Measurements from ENCODE around the gene STX8.

STX8 gene

DNA sequence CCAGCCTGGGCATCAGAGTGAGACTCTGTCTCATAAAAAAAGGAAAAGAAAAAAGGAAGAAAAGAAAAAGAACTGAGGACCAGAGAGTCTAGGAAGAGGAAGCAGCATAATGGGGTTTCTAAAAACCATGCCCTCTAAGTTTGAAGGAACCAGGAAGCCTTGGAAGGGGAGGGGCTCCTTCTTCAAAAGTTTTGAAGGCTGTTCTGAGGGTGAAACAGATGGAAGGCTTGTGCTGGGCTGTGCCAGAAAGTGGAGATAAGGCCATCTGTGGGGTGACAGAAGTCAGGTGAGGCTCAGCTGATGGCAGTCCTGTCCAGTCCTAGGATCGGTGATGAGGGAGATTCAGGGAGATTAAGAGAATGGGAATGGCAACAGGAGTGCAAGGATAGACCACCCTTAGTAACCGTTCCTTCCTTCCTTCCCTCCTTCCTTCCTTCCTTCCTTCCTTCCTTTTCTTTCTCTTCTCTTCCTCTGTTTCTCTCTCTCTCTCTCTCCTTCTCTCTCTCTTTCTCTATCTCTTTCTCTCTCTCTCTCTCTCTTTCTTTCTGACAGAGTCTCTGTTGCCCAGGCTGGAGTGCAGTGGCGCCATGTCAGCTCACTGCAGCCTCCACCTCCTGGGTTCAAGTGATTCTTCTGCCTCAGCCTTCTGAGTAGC, 371.7 kb downstream of the STX8 start:
- no peak for DNase-seq

DNA sequence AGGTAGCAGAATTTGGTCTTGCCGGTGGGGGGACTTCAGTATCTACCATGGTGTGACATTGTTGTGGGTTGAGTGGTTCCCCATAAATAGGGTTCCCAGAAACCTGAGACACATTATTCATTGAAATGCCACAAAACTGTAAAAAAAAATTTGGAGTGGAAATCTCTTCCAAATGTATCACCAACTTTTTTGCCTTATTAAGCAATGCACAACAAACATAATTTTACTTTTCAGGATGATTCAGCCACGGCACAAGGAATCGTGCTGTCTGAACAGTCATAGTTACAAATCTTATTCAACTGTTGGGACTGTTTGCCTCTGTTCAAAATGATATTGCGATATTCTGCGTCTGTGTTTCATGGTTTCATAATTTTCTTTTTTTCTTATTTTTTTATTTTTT, 373.1 kb downstream of the STX8 start:
- DNase-seq: peak; percentile 39

DNA sequence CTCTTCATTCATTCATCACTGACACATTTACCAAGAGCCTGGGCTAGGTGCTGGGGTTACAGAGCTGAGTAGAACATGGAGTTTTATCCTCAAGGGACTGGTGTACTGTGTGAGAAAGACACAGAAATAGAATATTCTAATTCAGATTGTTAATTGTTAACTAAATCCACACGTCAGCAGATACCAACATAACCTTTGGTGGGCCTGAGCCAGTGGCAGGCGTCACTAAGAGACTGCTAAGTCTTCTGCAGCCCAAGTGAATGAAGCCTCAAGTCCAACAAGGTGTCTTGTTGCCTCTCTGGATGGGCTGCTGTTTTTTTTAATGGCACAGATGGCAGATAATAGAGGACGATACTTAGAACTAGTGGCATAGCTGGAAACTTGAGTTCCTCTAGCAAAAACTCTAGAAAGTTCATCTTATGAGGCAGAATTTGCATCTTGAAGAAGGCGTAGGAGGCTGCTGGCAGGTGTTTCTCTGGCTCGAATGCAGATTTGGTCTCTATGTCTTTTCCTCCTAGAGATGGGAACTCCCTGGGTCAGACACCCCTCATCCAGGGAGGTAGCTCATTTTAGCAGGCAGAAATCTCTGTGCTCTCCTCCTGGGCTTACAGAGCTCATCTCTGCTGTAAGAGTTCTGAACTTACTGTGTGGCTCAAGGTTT, 374.8 kb downstream of the STX8 start:
- DNase-seq: no peak

Measured in fibroblast of skin of scalp (primary cell).